GM19099 (cell line): ENCODE data around the gene MACROD1.

Experiments
- POLR2A ChIP-seq: IDR thresholded peaks from 3 replicates; pipeline ENCODE4 v1.6.1; 2011; ENCODE audit warnings: low read depth; ENCODE audit not compliant: insufficient read length; ENCODE audit errors: extremely low read depth

The MACROD1 gene

GRCh38 chr11:64027651-64028397 is 138.1 kb downstream of the MACROD1 start:
- TF ChIP-seq POLR2A: no peak

GRCh38 chr11:64026575-64027205 is 139.2 kb downstream of the MACROD1 start:
- no peak for TF ChIP-seq POLR2A

- no peak for TF ChIP-seq POLR2A
Measured at GRCh38 chr11:64025205-64025604, 140.7 kb downstream of the MACROD1 start.

GRCh38 chr11:64023712-64024710 is 141.9 kb downstream of the MACROD1 start:
- no peak for TF ChIP-seq POLR2A

GRCh38 chr11:64022125-64022784 is 143.7 kb downstream of the MACROD1 start:
- no peak for TF ChIP-seq POLR2A

GRCh38 chr11:64021757-64022093 is 144.2 kb downstream of the MACROD1 start:
- TF ChIP-seq POLR2A: no peak

- no peak for TF ChIP-seq POLR2A
Measured at GRCh38 chr11:64020976-64021756, 144.7 kb downstream of the MACROD1 start.

GRCh38 chr11:64019106-64020037 is 146.5 kb downstream of the MACROD1 start:
- TF ChIP-seq POLR2A: no peak

GRCh38 chr11:64018310-64018709 is 147.6 kb downstream of the MACROD1 start:
- TF ChIP-seq POLR2A: no peak

- no peak for TF ChIP-seq POLR2A
Measured at GRCh38 chr11:64017945-64018224, 148.0 kb downstream of the MACROD1 start.

GRCh38 chr11:64015935-64016845 is 149.7 kb downstream of the MACROD1 start:
- TF ChIP-seq POLR2A: no peak

- TF ChIP-seq POLR2A: no peak
Measured at GRCh38 chr11:64015510-64015909, 150.4 kb downstream of the MACROD1 start.
